A673 (cell line): ENCODE data around the gene RICTOR.

Source experiments
- EZH2 ChIP-seq: fragments of 200-600 bp; sonication (generic); IDR thresholded peaks from 2 replicates; pipeline ENCODE4 v1.6.1; 2017; ENCODE audit warnings: borderline replicate concordance, low read depth, mild to moderate bottlenecking, mixed read lengths, antibody characterized with exemption, low read length; ENCODE audit not compliant: poor library complexity, severe bottlenecking
- TF ChIP-seq, protein P1 (sequence below): fragments of 300-800, 200-600 bp; sonication (generic); conservative IDR thresholded peaks from 2 replicates; pipeline ENCODE4 v1.5.1; 2017; ENCODE audit warnings: low read depth, mild to moderate bottlenecking, antibody characterized with exemption, low read length, moderate library complexity, mixed read lengths

DNA sequence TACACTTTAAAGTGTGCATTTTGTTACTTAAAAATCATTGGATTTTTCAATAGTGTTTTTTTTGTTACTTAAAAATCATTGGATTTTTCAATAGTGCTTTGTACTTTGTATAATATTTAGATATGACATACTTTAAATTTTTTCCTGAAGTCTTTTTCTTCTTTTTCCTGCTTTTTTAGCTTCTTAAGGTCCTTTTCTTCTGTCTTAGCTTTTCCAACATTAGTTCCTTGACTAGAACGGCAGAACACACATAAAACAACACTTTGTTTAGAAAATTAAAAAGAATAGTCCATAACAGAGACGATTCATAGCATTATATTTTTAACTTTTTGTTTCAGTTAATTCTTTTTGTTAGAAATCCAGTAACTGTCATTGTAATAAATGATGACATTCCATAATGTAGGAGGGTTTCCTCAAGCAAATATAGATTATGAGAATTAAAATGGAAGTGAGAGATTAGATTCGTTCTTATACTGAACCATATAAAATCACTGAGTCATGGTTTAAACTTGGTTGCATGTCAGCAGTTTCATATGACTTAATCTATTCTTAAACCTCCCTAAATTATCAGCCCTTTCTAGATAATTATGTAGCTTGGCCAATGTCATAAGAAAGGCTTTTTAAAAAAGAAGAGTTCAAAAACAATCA, 45.3 kb upstream of the RICTOR start:
- TF ChIP-seq EZH2: no peak
- TF ChIP-seq, protein P1, sequence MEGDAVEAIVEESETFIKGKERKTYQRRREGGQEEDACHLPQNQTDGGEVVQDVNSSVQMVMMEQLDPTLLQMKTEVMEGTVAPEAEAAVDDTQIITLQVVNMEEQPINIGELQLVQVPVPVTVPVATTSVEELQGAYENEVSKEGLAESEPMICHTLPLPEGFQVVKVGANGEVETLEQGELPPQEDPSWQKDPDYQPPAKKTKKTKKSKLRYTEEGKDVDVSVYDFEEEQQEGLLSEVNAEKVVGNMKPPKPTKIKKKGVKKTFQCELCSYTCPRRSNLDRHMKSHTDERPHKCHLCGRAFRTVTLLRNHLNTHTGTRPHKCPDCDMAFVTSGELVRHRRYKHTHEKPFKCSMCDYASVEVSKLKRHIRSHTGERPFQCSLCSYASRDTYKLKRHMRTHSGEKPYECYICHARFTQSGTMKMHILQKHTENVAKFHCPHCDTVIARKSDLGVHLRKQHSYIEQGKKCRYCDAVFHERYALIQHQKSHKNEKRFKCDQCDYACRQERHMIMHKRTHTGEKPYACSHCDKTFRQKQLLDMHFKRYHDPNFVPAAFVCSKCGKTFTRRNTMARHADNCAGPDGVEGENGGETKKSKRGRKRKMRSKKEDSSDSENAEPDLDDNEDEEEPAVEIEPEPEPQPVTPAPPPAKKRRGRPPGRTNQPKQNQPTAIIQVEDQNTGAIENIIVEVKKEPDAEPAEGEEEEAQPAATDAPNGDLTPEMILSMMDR: no peak
